ENCODE results near the gene VGLL4.
"Not testable (repeated sequence)": the region's sequence is repeated elsewhere in the genome, so short reads cannot be mapped to it uniquely, and the experiment has no call there.

VGLL4 gene

GRCh38 chr3:11604139-11604892 lies 39.4 kb downstream of the VGLL4 start:
- no peak for DNase-seq

- no peak for DNase-seq
These were observed 40.1 kb downstream of the VGLL4 start for GRCh38 chr3:11603628-11604027.

- no peak for DNase-seq
These were observed 40.7 kb downstream of the VGLL4 start for GRCh38 chr3:11602886-11603527.

GRCh38 chr3:11602239-11602840 lies 41.4 kb downstream of the VGLL4 start:
- DNase-seq, result no peak

- DNase-seq, result no peak
These were observed 42.1 kb downstream of the VGLL4 start for GRCh38 chr3:11601446-11602238.

- DNase-seq, result no peak
These were observed 43.0 kb downstream of the VGLL4 start for GRCh38 chr3:11600501-11601282.

GRCh38 chr3:11596387-11596786 lies 47.3 kb downstream of the VGLL4 start:
- DNase-seq, result no peak

GRCh38 chr3:11595024-11595423 lies 48.7 kb downstream of the VGLL4 start:
- not testable (repeated sequence) for DNase-seq

GRCh38 chr3:11593318-11594034 lies 50.2 kb downstream of the VGLL4 start:
- DNase-seq, result no peak

GRCh38 chr3:11592445-11593298 lies 51.0 kb downstream of the VGLL4 start:
- DNase-seq, result no peak

GRCh38 chr3:11591391-11592282 lies 52.1 kb downstream of the VGLL4 start:
- no peak for DNase-seq

- DNase-seq, result no peak
These were observed 52.7 kb downstream of the VGLL4 start for GRCh38 chr3:11591002-11591355.

GRCh38 chr3:11589706-11590105 lies 54.0 kb downstream of the VGLL4 start:
- DNase-seq, result no peak

- DNase-seq, result no peak
These were observed 55.0 kb downstream of the VGLL4 start for GRCh38 chr3:11588755-11589154.

- DNase-seq, result no peak
These were observed 55.4 kb downstream of the VGLL4 start for GRCh38 chr3:11588338-11588737.

GRCh38 chr3:11587766-11588165 lies 55.9 kb downstream of the VGLL4 start:
- DNase-seq, result no peak

GRCh38 chr3:11584570-11584969 lies 59.1 kb downstream of the VGLL4 start:
- no peak for DNase-seq

GRCh38 chr3:11583638-11584046 lies 60.1 kb downstream of the VGLL4 start:
- DNase-seq, result no peak

GRCh38 chr3:11583235-11583634 lies 60.5 kb downstream of the VGLL4 start:
- DNase-seq, result no peak
